Measurements from ENCODE around the gene KMT2A.
A peak's percentile ranks its signal among the peaks of the same experiment; 100 is the strongest.
"Not testable (repeated sequence)": the region's sequence is repeated elsewhere in the genome, so short reads cannot be mapped to it uniquely, and the experiment has no call there.

KMT2A gene

DNA sequence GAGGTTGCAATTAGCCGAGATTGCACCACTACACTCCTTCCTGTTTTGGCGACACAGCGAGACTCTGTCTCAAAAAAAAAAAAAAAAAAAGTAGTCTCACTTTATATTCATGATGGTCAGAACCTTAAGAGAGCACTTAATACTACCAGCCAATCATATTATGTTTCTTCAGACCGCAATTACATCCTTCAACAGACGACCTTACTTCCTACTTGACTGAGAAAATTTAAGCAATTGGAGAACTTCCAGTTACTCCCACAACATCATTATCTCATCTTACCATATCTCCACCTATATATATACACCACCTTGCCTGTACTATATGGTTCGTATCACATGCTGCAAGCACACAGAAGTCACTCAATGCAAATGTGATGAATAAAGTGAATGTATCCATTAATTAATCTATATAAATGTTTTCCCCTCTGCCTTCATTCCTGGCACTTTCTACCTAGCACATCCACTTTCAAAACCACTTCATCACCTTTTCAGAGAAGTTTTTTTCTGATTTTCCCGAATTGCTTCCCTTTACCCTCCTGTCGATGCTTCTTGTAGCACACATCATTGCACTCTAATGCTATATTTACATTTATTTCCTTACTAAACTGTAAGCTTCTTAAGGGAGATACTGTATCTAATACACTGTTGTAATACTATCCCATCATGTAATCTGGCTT, 21.1 kb upstream of the KMT2A start:
- no peak for DNase-seq (ENCODE audit: low spot score)
- POLR2A ChIA-PET (ENCODE audit: low non-redundant PET), result no interaction called here
- TF ChIP-seq, protein P1, sequence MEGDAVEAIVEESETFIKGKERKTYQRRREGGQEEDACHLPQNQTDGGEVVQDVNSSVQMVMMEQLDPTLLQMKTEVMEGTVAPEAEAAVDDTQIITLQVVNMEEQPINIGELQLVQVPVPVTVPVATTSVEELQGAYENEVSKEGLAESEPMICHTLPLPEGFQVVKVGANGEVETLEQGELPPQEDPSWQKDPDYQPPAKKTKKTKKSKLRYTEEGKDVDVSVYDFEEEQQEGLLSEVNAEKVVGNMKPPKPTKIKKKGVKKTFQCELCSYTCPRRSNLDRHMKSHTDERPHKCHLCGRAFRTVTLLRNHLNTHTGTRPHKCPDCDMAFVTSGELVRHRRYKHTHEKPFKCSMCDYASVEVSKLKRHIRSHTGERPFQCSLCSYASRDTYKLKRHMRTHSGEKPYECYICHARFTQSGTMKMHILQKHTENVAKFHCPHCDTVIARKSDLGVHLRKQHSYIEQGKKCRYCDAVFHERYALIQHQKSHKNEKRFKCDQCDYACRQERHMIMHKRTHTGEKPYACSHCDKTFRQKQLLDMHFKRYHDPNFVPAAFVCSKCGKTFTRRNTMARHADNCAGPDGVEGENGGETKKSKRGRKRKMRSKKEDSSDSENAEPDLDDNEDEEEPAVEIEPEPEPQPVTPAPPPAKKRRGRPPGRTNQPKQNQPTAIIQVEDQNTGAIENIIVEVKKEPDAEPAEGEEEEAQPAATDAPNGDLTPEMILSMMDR (conservative IDR thresholded peaks at IDR 0.05; ENCODE audit: low read depth), result no peak
- CTCF ChIA-PET, result no interaction called here
- H3K27ac ChIP-seq, result no peak overlapping the region

DNA sequence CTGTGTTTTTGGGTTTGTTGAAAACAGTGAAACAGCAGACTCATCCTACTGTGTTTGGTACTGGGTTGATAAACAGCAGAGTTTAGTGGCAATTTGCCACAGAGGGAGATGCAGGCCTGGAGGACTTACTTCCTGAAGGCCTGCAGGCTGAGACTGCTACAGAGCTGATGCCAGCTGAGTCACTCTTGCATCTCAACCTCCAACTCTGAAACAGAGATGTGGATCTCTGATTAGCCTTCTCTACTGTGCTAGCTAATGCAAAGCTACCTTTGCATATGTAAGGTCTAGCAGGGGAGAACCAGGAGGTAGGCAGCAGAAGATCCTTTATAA, 20.6 kb upstream of the KMT2A start:
- peak; percentile 69 for DNase-seq (ENCODE audit: low spot score)
- no peak overlapping the region for H3K27ac ChIP-seq
- ChIA-PET POLR2A (ENCODE audit: low non-redundant PET) (no interaction called here), CTCF (no interaction called here)
- TF ChIP-seq, protein P1 (conservative IDR thresholded peaks at IDR 0.05; ENCODE audit: low read depth), result no peak

DNA sequence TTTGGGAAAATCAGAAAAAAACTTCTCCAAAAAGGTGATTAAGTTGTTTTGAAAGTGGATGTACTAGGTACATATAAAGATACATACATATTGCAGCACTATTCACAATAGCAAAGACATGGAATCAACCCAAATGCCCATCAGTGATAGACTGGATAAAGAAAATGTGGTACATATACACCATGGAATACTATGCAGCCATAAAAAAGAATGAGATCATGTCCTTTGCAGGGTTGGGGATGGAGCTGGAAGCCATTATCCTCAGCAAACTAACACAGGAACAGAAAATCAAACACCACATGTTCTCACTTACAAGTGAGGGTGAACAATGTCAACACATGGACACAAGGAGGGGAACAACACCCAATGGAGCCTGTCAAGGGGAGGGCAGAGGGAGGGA, 19.4 kb upstream of the KMT2A start:
- CTCF ChIA-PET; DNase-seq (ENCODE audit: low spot score); H3K27ac ChIP-seq; POLR2A ChIA-PET (ENCODE audit: low non-redundant PET): not testable (repeated sequence)

DNA sequence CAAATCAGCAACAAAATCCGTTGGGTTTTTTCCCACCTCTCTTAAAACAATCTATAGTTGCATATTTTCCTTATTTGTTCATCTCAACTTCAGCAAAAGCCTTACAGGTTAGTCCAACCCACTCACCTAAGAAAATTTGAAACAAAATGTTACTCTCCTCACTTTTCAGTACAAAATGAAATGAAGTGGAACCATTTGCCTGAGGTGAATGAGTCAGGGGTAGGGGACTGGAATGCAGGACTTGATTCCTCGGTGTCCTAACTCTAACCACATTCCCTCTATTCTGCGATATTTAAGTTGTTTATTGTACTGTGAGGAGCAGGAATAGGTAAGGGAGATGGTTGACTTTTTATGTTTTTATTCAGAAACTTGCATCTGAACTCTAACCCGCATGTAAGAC, 18.5 kb upstream of the KMT2A start:
- no peak for DNase-seq (ENCODE audit: low spot score)
- CTCF ChIA-PET, result no interaction called here
- TF ChIP-seq, protein P1 (conservative IDR thresholded peaks at IDR 0.05; ENCODE audit: low read depth), result no peak
- POLR2A ChIA-PET (ENCODE audit: low non-redundant PET), result no interaction called here
- H3K27ac ChIP-seq, result no peak overlapping the region

DNA sequence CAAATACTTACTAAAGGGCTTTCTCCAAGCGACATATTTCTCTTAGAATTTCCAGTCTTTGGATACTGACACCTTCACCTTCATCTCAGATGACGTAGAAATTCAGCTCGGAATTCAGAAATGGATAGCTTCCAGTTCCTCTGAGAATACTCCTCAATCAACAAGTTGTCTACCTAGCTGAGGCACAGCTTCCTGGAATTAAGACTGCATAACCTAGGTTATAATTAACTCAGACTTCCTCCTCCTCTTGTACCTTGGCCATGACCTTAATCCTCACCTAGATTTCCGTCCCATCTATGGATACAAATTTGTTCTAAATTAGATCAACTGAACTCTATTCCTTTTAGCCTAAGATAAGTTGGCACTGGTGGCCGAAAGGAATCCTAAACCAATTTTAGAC, 17.5 kb upstream of the KMT2A start:
- no peak overlapping the region for H3K27ac ChIP-seq
- no peak for DNase-seq (ENCODE audit: low spot score)
- POLR2A ChIA-PET (ENCODE audit: low non-redundant PET), result no interaction called here
- TF ChIP-seq, protein P1 (conservative IDR thresholded peaks at IDR 0.05; ENCODE audit: low read depth), result no peak
- CTCF ChIA-PET, result interaction anchor here (0.7 kb wide), 1 partner anchor 21 kb away, joined by 9 read pairs; no protein-coding TSS in a partner anchor

DNA sequence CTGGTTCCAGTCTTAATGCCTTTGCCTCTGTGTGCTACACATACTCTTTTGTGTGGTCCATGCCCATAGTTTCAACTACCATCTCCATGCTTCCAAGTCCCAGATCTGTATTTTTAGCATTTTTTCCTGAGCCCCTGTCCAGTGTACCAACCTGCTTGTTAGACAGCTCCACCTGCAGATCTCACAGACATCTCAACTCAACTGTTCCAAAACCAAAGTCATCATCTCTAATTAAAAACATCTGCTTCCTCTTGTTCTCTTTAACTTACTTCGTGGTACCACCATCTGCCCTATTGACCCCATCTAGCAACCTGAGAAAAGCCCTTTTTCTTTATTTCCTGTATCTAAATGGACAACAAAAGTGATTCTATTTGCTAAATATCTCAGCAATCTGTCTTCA, 8.6 kb upstream of the KMT2A start:
- ChIA-PET POLR2A (ENCODE audit: low non-redundant PET) (interaction anchor here (0.6 kb wide), 1 partner anchor 105 kb away, joined by 3 read pairs; no protein-coding TSS in a partner anchor), CTCF (interaction anchor here (0.7 kb wide), 1 partner anchor 62 kb away, joined by 3 read pairs; no protein-coding TSS in a partner anchor)
- TF ChIP-seq, protein P1 (conservative IDR thresholded peaks at IDR 0.05; ENCODE audit: low read depth), result no peak
- H3K27ac ChIP-seq, result no peak overlapping the region
- DNase-seq (ENCODE audit: low spot score), result no peak

DNA sequence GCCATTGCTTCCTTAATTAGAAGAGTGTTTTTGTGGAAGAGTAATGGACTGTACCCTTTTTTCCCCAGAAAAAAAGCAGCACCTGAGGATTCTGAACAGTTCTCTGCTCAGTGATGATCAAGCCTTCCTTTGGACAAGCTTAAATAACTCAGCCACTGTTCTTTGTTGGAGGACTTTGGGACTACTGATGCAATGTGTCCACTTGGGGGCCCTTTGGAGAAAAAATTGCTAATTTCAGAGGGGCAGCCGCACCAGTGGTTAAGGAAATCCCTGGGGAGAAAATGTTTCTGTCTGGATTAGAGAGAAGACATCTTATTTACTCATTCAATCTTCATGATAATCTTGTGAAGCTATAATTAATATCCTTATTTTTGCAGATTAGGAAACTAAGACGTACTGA, 5.3 kb upstream of the KMT2A start:
- TF ChIP-seq, protein P1 (conservative IDR thresholded peaks at IDR 0.05; ENCODE audit: low read depth), result no peak
- ChIA-PET POLR2A (ENCODE audit: low non-redundant PET) (no interaction called here), CTCF (interaction anchor here (0.6 to 0.9 kb wide), 3 partner anchors 29 to 1107 kb away, joined by 3 to 6 read pairs (median 5); no protein-coding TSS in a partner anchor)

More for the DNA sequence above, 5.3 kb upstream of the KMT2A start:
- DNase-seq (ENCODE audit: low spot score), result no peak
- H3K27ac ChIP-seq, result no peak overlapping the region
